Measurements from ENCODE around the gene PALLD. TPM values are rescaled to one million over a fixed set of nuclear protein-coding genes. Genes with fewer than 3 reads are reported as not detected.

Gene PALLD
- total and polyA plus RNA-seq, 2 of the 13 experiments (the other 11 are each of a cell fraction or from before 2014, with no cell fraction given) = 0.50 to 1.5 TPM

- H3K36me3 ChIP-seq (replicated peaks in 1 of 2; ENCODE audit: control insufficient read depth in 1 of 2, insufficient read depth in 2 of 2, low read length in 2 of 2) = no peaks in the 10 kb centered on the region
- H3K79me2 ChIP-seq (ENCODE audit: insufficient read depth, low read length) = no peaks in the 10 kb centered on the region
- no peaks in the 10 kb centered on the region for H3K9me3 ChIP-seq (ENCODE audit: low read length)
- H3K27me3 ChIP-seq (ENCODE audit: control insufficient read depth in 1 of 2, insufficient read depth in 2 of 2, low read length in 2 of 2) = no peaks in the 10 kb centered on the region; a peak in 1 of 5 replicates
- no peak overlapping the region for H3K4me2 ChIP-seq (ENCODE audit: low read depth, low read length)
- intact Hi-C loops (cut with micrococcal nuclease; ENCODE audit: unreplicated experiment) = no loop called here
- no peaks in the 10 kb centered on the region for H3K4me1 ChIP-seq (ENCODE audit: insufficient read depth, low read length)
- no peaks in the 10 kb centered on the region for H4K20me1 ChIP-seq (ENCODE audit: insufficient read depth, low read length)
- no peak overlapping the region for H2AFZ ChIP-seq (ENCODE audit: low read length)
- H3K27ac ChIP-seq (ENCODE audit: extremely low read length, insufficient read depth, low read length) = no peak overlapping the region
- H3K4me3 ChIP-seq (replicated peaks in 1 of 3; ENCODE audit: insufficient read depth in 1 of 3, low read depth in 2 of 3, low read length in 3 of 3) = no peak overlapping the region
- no peak for ATAC-seq
- POLR2A ChIA-PET = no interaction called here
- BruUV-seq (replicated peaks) = no TSS peak
- in situ Hi-C loops (cut with HindIII; ENCODE audit: extremely low pct_ligation_motif_present, low pct_unique_long_range_greater_than_20kb) = no loop called here
- no peak for FAIRE-seq
- no peak for DNase-seq (ENCODE audit: low spot score)
- no peak overlapping the region for H3K9ac ChIP-seq (ENCODE audit: insufficient read depth, low read depth, low read length)
- WGBS (ENCODE audit: low lambda C conversion rate) = 25% methylated on average over 4 of the region's 4 CpGs
- no peak for TF ChIP-seq ZBTB26 (CRISPR knock-in tag; IDR thresholded peaks at IDR 0.05; ENCODE audit: borderline replicate concordance)
- TF ChIP-seq ZNF562 (CRISPR knock-in tag; IDR thresholded peaks at IDR 0.05; ENCODE audit: borderline replicate concordance) = no peak
- TF ChIP-seq EP300 (IDR thresholded peaks at IDR 0.05; ENCODE audit: low read depth in 2 of 2, low read length in 2 of 2) = no peak
- no peak for TF ChIP-seq EP300 (CRISPR knock-in tag; IDR thresholded peaks at IDR 0.05; ENCODE audit: borderline replicate concordance)
- no peak for TF ChIP-seq ZKSCAN8 (CRISPR knock-in tag; IDR thresholded peaks at IDR 0.05; ENCODE audit: borderline replicate concordance)
- no peak for TF ChIP-seq HMGXB4 (CRISPR knock-in tag; IDR thresholded peaks at IDR 0.05; ENCODE audit: borderline replicate concordance in 1 of 2, low read depth in 1 of 2)
- TF ChIP-seq CREB3 (CRISPR knock-in tag; IDR thresholded peaks at IDR 0.05) = no peak
- no peak for TF ChIP-seq KLF15 (CRISPR knock-in tag; IDR thresholded peaks at IDR 0.05; ENCODE audit: borderline replicate concordance)
- no peak for TF ChIP-seq ZNF709 (CRISPR knock-in tag; IDR thresholded peaks at IDR 0.05)
- CTCF ChIA-PET (ENCODE audit: low intra/inter-chr PET ratio, low total read pairs) = no interaction called here
These were observed 12.9 kb downstream of the PALLD start for GRCh38 chr4:168509786-168510185.
